ENCODE results near the gene MRPL33.

MRPL33 gene

DNA sequence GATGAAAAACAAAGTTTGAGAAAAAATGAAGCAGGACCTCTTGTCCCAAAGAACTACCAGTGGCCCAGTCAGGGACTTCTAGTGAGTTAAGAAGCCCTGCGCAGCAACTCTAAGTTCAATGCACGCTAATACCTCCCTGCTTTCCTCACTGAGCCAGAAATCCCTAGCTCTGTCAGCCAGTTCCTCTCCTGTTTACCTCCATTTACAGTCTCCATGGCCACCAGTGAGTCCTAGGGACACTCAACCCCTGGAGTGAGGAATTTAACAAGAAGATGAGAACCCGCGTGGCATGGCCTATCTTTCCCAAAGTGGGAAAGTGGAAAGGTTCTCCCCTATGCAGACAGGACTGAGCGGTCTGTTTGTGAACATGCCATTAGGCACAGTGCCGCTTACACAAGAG lies 31.0 kb downstream of the MRPL33 start:
- H3K27ac ChIP-seq, result no peak overlapping the region
- TF ChIP-seq CTCF (IDR thresholded peaks at IDR 0.05), result no peak
- DNase-seq (ENCODE audit: low spot score), result no peak
- H3K4me3 ChIP-seq, result no peak overlapping the region

DNA sequence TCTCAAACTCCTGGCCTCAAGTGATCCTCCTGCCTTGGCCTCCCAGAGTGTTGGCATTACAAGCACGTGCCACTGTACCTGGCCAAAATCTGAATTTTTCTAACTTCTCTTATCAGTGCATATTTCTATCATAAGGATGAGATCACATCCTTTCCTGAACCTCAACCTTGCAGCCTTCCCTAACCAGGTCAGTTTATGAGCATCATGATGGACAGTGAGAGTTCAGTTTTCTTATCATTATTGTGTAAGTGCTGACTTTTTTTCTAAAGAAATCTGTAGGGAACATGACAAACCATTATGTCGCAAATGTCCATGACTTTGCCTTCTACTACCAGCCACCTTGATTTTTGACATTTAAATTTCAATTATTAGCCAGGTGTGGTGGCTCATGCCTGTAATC lies 31.5 kb downstream of the MRPL33 start:
- no peak overlapping the region for H3K27ac ChIP-seq

DNA sequence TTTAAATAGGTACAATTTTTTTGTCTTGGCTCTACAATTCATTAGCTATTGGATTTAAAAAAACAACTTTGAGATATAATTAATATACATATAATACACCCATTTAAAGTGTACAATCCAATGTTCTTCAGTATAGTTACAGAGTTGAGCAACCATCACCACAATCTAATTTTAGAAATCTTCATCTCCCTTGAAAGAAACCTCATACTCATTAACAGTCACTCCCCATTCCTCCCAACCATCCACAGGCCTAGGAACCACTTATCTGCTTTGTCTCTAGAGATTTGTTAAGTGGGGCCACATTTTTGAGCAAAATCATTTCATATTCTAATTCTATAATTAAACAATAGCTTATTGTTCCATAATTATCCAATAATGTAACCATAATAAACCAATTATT lies 32.6 kb downstream of the MRPL33 start:
- H3K4me3 ChIP-seq, result no peak overlapping the region
- H3K27ac ChIP-seq, result no peak overlapping the region
- DNase-seq (ENCODE audit: low spot score), result no peak
- no peak for TF ChIP-seq CTCF (IDR thresholded peaks at IDR 0.05)

More for the DNA sequence above, 31.5 kb downstream of the MRPL33 start:
- TF ChIP-seq CTCF (IDR thresholded peaks at IDR 0.05), result no peak
- no peak overlapping the region for H3K4me3 ChIP-seq
- no peak for DNase-seq (ENCODE audit: low spot score)

DNA sequence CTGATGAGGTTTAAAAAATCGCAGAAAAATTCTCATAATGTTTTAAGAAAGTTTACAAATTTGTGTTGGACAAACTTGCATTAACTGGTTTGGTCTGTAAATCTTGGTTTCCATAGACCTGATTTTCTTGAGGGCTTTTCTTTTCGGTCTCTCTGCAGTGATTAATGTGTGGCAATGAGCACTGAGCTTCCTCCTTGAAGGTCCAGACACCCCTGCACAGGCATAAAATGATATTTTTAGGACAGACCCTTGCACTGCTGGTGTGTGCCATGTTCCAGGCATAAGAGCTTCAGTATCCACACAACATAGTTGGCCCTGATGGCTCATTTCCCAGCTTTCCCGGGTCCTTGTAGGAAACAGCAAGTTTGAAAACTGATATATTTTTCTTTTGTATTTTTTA lies 33.7 kb downstream of the MRPL33 start:
- no peak for TF ChIP-seq CTCF (IDR thresholded peaks at IDR 0.05)

DNA sequence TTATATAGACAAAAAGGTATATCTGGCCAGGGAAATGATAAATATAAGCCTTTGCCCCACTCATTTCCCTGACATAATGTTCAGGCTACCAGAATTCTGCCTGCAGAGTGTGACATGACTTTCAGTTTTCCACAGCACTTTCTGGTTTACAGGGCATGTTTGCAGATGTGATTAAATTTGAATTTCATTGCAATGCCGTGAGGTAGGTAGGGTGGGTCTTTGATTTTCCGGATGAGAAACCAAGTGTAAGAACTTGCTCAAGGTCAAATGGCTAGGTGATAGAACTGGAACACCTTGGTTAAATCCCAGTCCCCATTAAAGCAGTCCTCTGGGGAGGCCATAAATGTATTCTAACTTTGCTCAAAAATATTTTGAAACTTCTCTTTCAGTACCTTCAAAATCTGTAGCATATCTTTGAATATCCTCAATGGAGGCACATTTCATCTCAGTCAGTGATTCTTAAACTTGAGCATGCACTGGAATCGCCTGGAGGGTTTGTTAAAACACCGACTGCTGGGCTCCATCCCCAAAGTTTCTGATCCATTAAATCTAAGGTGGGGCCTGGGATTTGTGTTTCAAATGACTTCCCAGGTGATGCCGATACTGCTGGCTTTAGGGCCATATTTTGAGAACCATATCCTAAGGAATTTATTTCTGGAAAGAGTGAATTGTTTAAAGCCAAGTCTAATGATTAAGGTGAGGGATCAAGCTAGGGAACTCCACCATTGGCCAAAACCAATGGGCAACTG lies 35.0 kb downstream of the MRPL33 start:
- no peak for DNase-seq (ENCODE audit: low spot score)
- TF ChIP-seq CTCF (IDR thresholded peaks at IDR 0.05), result no peak
- Histone ChIP-seq H3K27ac (no peak overlapping the region), H3K4me3 (no peak overlapping the region)

More for the DNA sequence above, 33.7 kb downstream of the MRPL33 start:
- DNase-seq (ENCODE audit: low spot score), result no peak
- no peak overlapping the region for H3K4me3 ChIP-seq
- H3K27ac ChIP-seq, result no peak overlapping the region

DNA sequence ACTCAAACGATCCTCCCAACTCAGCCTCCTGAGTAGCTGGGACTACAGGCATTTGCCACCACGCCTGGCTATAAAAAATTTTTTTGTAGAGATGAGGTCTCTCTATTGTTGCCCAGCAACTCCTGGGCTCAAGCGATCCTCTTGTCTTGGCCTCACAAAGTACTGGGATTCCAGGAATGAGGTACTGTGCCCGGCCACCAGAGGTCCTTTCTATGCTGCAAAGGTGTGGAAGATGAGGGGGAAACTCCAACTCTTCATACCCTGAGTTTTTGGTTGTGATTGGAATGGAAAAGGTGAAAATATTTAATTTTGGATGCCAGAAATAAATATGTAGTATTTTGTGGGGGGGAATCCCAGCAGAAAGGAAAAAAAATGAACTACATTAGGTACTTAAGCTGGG lies 36.0 kb downstream of the MRPL33 start:
- DNase-seq (ENCODE audit: low spot score), result no peak
- TF ChIP-seq CTCF (IDR thresholded peaks at IDR 0.05), result no peak
- no peak overlapping the region for H3K4me3 ChIP-seq
- no peak overlapping the region for H3K27ac ChIP-seq

DNA sequence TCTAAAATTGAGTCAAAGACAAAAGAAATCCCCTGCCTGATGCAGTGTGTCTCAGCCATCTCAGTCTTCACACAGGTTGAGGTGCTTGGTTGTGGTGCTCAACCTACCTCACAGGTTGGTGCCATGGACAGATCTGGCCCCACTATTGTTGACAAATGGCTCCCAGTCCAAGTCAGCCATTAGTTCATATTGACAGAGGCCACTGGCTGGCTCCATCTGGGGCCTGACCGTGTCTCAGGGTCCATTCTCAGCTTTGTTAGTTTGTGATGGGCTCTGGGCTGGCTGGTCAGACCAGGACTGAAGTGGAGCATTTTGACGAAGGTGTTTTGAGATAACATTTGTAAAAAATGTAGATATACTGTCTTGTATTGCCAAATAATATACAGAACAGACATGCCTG lies 36.9 kb downstream of the MRPL33 start:
- no peak for DNase-seq (ENCODE audit: low spot score)
- H3K4me3 ChIP-seq, result no peak overlapping the region
- no peak overlapping the region for H3K27ac ChIP-seq
- no peak for TF ChIP-seq CTCF (IDR thresholded peaks at IDR 0.05)
